Measurements from ENCODE around the gene CDKL4.

The CDKL4 gene

DNA sequence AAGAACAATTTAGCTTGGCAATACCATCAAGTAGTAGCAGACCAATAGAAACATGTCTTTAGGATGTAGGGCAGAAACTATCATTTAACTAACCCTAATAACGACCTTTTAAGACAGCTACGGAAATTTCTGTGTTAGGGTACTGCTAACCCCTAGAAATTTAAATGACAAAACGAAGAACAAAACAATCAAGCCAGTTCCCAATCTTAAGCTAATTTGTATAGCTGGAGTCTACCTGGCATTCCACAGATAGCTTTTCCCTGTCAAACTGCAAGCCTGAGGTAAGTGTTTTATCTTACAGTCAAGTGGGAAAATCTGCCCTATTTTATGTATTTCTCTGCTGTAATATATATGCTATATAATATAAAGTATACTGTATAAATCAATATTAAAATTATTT lies 37.6 kb upstream of the CDKL4 start:
- Histone ChIP-seq H3K9me3 (ENCODE audit: insufficient read depth, low read length) (no peaks in the 10 kb centered on the region), H4K20me1 (ENCODE audit: insufficient read depth, low read length) (no peaks in the 10 kb centered on the region), H3K4me2 (ENCODE audit: low read length) (no peak overlapping the region), H2AFZ (ENCODE audit: low read depth, low read length) (no peak overlapping the region), H3K4me1 (ENCODE audit: low read length) (no peaks in the 10 kb centered on the region), H3K79me2 (ENCODE audit: low read length) (no peaks in the 10 kb centered on the region), H3K4me3 (ENCODE audit: low read length) (no peak overlapping the region), H3K36me3 (replicated peaks; ENCODE audit: low read depth, low read length) (no peaks in the 10 kb centered on the region), H3K9ac (ENCODE audit: low read length) (no peak overlapping the region), H3K27ac (ENCODE audit: low read length) (no peak overlapping the region), H3K27me3 (ENCODE audit: low read depth, low read length) (no peaks in the 10 kb centered on the region)
- no peak for TF ChIP-seq EZH2phosphoT487 (IDR thresholded peaks at IDR 0.05; ENCODE audit: low read depth)
- TF ChIP-seq, protein P1, sequence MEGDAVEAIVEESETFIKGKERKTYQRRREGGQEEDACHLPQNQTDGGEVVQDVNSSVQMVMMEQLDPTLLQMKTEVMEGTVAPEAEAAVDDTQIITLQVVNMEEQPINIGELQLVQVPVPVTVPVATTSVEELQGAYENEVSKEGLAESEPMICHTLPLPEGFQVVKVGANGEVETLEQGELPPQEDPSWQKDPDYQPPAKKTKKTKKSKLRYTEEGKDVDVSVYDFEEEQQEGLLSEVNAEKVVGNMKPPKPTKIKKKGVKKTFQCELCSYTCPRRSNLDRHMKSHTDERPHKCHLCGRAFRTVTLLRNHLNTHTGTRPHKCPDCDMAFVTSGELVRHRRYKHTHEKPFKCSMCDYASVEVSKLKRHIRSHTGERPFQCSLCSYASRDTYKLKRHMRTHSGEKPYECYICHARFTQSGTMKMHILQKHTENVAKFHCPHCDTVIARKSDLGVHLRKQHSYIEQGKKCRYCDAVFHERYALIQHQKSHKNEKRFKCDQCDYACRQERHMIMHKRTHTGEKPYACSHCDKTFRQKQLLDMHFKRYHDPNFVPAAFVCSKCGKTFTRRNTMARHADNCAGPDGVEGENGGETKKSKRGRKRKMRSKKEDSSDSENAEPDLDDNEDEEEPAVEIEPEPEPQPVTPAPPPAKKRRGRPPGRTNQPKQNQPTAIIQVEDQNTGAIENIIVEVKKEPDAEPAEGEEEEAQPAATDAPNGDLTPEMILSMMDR (IDR thresholded peaks at IDR 0.05; ENCODE audit: low read depth, low read length) = no peak

DNA sequence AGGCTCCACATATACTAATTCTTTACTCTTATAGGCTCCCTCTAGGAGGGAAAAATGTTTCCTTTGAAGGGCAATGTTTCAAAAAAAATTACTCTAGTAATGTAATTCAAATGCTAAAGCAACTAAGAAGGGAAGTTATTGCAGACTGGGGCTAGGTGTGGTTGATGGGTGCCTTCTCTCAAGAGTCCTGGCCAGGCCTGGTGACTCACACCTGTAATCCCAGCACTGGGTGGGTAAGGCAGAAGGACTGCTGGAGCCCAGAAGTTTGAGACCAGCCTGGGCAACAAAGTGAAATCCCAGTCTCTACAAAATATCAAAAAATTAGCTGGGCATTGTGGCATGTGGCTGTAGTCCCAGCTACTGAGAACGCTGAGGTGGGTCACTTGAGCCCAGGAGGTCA lies 31.2 kb upstream of the CDKL4 start:
- Histone ChIP-seq H3K4me1 (ENCODE audit: low read length) (no peaks in the 10 kb centered on the region), H3K4me2 (ENCODE audit: low read length) (no peak overlapping the region), H3K27me3 (ENCODE audit: low read depth, low read length) (no peaks in the 10 kb centered on the region), H2AFZ (ENCODE audit: low read depth, low read length) (no peak overlapping the region), H3K36me3 (replicated peaks; ENCODE audit: low read depth, low read length) (no peaks in the 10 kb centered on the region), H3K27ac (ENCODE audit: low read length) (no peak overlapping the region), H3K9me3 (ENCODE audit: insufficient read depth, low read length) (no peaks in the 10 kb centered on the region), H4K20me1 (ENCODE audit: insufficient read depth, low read length) (no peaks in the 10 kb centered on the region), H3K79me2 (ENCODE audit: low read length) (no peaks in the 10 kb centered on the region), H3K9ac (ENCODE audit: low read length) (no peak overlapping the region), H3K4me3 (ENCODE audit: low read length) (no peak overlapping the region)
- no peak for TF ChIP-seq EZH2phosphoT487 (IDR thresholded peaks at IDR 0.05; ENCODE audit: low read depth)
- TF ChIP-seq, protein P1 (IDR thresholded peaks at IDR 0.05; ENCODE audit: low read depth, low read length) = no peak

DNA sequence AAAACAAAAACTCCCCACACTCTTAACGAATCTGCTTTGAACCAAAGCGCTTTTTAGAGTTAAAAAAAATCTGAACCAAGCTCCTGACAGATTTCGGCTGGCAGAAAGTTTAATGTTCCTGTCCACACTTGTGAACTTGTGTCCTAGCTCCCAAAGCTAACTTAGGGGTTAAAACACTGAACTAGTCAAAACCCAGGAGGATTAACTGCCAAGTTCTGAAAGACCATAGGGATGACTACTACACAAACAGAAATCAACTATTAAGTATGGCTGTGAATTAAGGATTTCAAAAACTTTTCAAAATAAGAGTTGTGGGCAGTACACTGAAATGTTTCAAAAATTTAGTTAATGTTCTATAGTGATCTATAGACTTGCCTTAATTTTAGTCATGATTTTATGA lies 26.2 kb upstream of the CDKL4 start:
- H3K79me2 ChIP-seq (ENCODE audit: low read length) = no peaks in the 10 kb centered on the region
- H3K27ac ChIP-seq (ENCODE audit: low read length) = no peak overlapping the region
- H3K4me1 ChIP-seq (ENCODE audit: low read length) = peaks cover 17% of the 10 kb centered on the region
- no peak overlapping the region for H3K9ac ChIP-seq (ENCODE audit: low read length)
- no peak overlapping the region for H3K4me3 ChIP-seq (ENCODE audit: low read length)
- H4K20me1 ChIP-seq (ENCODE audit: insufficient read depth, low read length) = no peaks in the 10 kb centered on the region
- H3K27me3 ChIP-seq (ENCODE audit: low read depth, low read length) = no peaks in the 10 kb centered on the region
- no peaks in the 10 kb centered on the region for H3K9me3 ChIP-seq (ENCODE audit: insufficient read depth, low read length)
- TF ChIP-seq, protein P1 (IDR thresholded peaks at IDR 0.05; ENCODE audit: low read depth, low read length) = no peak
- no peak for TF ChIP-seq EZH2phosphoT487 (IDR thresholded peaks at IDR 0.05; ENCODE audit: low read depth)
- no peak overlapping the region for H2AFZ ChIP-seq (ENCODE audit: low read depth, low read length)
- no peaks in the 10 kb centered on the region for H3K36me3 ChIP-seq (replicated peaks; ENCODE audit: low read depth, low read length)
- H3K4me2 ChIP-seq (ENCODE audit: low read length) = no peak overlapping the region

DNA sequence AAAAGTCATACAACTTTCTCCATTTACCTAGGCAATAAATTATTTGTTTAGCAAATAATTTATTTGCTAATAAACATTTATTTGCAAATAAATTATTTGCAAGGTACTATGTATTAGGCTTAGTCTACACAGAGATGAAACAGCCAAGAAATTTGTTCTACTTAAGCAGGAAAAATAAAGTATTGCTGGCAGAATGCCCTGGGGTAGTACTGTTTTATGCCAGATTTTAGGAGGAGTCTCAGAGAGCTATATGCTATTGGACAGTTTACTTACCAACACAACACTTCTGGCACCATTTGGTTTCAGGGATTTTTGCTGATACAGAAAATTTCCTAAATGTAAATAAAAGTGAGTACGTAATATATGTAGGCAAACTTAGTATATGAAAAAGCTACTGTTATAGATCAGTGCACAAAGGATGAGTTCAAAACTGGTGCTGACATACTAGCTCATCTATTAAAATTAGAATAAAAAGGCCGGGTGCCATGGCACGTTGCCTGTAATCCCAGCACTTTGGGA lies 23.2 kb upstream of the CDKL4 start:
- Histone ChIP-seq H3K4me2 (ENCODE audit: low read length) (no peak overlapping the region), H3K36me3 (replicated peaks; ENCODE audit: low read depth, low read length) (no peaks in the 10 kb centered on the region), H3K9ac (ENCODE audit: low read length) (no peak overlapping the region), H4K20me1 (ENCODE audit: insufficient read depth, low read length) (no peaks in the 10 kb centered on the region), H3K4me1 (ENCODE audit: low read length) (peaks cover 28% of the 10 kb centered on the region), H2AFZ (ENCODE audit: low read depth, low read length) (no peak overlapping the region), H3K27me3 (ENCODE audit: low read depth, low read length) (no peaks in the 10 kb centered on the region), H3K27ac (ENCODE audit: low read length) (no peak overlapping the region), H3K9me3 (ENCODE audit: insufficient read depth, low read length) (no peaks in the 10 kb centered on the region), H3K79me2 (ENCODE audit: low read length) (no peaks in the 10 kb centered on the region), H3K4me3 (ENCODE audit: low read length) (no peak overlapping the region)
- TF ChIP-seq EZH2phosphoT487 (IDR thresholded peaks at IDR 0.05; ENCODE audit: low read depth) = no peak
- TF ChIP-seq, protein P1 (IDR thresholded peaks at IDR 0.05; ENCODE audit: low read depth, low read length) = no peak
